Measurements from ENCODE around the gene COL8A2.

DNA sequence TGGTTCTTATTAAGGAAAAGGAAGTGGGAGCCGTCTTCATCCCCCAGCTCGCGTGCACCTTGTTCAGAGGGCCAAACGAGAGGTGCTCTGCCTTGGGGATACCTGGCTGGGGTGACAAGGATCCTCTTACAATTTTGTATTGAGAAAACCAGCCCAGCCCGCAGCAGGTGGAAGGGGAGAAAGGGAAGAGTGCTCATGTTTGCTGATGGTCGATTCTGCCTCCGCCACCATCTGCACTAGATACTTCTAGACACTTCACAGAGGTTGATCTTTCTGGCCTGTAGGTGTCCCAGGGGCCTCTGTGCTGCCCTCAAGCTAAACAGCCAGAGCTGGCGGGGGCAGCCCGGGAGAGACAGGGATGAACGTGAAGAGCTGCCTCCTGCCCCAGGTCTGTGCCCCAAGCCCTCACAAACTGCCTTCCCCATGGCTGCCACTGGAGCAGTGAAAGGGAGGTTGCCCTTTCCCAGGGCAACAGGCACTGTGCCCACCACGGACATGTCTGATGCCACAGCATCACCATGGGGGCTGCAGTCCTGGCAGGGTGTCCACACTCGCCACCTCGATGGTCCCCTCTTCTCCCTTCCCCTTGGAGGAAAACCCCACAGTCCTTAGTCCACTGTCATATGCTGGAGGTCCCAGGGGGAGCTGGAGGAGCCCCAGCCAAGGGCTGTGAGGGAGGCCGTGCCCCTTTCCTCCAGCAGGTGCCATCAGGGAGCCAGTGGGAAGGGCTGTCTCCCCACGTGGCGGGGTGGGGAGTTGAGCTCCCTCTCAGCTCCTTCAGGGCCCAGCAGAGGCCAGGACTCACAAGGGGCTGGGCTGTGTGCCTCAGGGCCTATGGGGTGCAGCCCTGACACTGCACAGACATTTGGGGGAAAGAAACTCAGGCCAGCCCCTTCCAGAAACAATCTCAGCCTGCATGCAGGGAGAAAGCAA, 28.3 kb downstream of the COL8A2 start:
- TF ChIP-seq, protein P1, sequence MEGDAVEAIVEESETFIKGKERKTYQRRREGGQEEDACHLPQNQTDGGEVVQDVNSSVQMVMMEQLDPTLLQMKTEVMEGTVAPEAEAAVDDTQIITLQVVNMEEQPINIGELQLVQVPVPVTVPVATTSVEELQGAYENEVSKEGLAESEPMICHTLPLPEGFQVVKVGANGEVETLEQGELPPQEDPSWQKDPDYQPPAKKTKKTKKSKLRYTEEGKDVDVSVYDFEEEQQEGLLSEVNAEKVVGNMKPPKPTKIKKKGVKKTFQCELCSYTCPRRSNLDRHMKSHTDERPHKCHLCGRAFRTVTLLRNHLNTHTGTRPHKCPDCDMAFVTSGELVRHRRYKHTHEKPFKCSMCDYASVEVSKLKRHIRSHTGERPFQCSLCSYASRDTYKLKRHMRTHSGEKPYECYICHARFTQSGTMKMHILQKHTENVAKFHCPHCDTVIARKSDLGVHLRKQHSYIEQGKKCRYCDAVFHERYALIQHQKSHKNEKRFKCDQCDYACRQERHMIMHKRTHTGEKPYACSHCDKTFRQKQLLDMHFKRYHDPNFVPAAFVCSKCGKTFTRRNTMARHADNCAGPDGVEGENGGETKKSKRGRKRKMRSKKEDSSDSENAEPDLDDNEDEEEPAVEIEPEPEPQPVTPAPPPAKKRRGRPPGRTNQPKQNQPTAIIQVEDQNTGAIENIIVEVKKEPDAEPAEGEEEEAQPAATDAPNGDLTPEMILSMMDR (conservative IDR thresholded peaks at IDR 0.05; ENCODE audit: low read depth, low read length): peak; percentile 29; the same call in 1 of the 2 replicates
- no peak for TF ChIP-seq MAFK (IDR thresholded peaks at IDR 0.05; ENCODE audit: low read depth, low read length)
- TF ChIP-seq POLR2A (IDR thresholded peaks at IDR 0.05; ENCODE audit: low read depth, low read length): no peak
- TF ChIP-seq RAD21 (IDR thresholded peaks at IDR 0.05; ENCODE audit: low read length): peak; percentile 28
- TF ChIP-seq RFX5 (IDR thresholded peaks at IDR 0.05; ENCODE audit: low read depth, low read length): no peak
- TF ChIP-seq CEBPB (IDR thresholded peaks at IDR 0.05; ENCODE audit: low read depth, low read length): no peak
- TF ChIP-seq MXI1 (IDR thresholded peaks at IDR 0.05; ENCODE audit: borderline replicate concordance, low read depth, low read length): no peak
- TF ChIP-seq, protein P2, sequence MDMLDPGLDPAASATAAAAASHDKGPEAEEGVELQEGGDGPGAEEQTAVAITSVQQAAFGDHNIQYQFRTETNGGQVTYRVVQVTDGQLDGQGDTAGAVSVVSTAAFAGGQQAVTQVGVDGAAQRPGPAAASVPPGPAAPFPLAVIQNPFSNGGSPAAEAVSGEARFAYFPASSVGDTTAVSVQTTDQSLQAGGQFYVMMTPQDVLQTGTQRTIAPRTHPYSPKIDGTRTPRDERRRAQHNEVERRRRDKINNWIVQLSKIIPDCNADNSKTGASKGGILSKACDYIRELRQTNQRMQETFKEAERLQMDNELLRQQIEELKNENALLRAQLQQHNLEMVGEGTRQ (IDR thresholded peaks at IDR 0.05; ENCODE audit: low read depth, low read length): peak; percentile 57; the same call in 1 of the 2 replicates
- TF ChIP-seq RCOR1 (IDR thresholded peaks at IDR 0.05; ENCODE audit: insufficient replicate concordance, low read length): no peak
- no peak for TF ChIP-seq CHD1 (IDR thresholded peaks at IDR 0.05; ENCODE audit: low read depth, low read length)
- TF ChIP-seq, protein P3, sequence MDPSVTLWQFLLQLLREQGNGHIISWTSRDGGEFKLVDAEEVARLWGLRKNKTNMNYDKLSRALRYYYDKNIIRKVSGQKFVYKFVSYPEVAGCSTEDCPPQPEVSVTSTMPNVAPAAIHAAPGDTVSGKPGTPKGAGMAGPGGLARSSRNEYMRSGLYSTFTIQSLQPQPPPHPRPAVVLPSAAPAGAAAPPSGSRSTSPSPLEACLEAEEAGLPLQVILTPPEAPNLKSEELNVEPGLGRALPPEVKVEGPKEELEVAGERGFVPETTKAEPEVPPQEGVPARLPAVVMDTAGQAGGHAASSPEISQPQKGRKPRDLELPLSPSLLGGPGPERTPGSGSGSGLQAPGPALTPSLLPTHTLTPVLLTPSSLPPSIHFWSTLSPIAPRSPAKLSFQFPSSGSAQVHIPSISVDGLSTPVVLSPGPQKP (IDR thresholded peaks at IDR 0.05; ENCODE audit: borderline replicate concordance, low read depth, low read length): no peak
- TF ChIP-seq SMC3 (IDR thresholded peaks at IDR 0.05; ENCODE audit: low read depth, low read length): peak; percentile 23; the same call in 1 of the 2 replicates
